Stomach (tissue), 4 donors: ENCODE data around the gene COPS9.

ENCODE experiments used
- EP300 ChIP-seq: sonication (generic); formaldehyde crosslinking; IDR thresholded peaks from one replicate; pipeline ENCODE4 v1.6.1; 2017; ENCODE audit warnings: antibody characterized with exemption
- POLR2A ChIP-seq, 4 donors: fragments of 450-650 bp; IDR thresholded peaks; one replicate each; pipeline ENCODE4 v1.6.1; 2016; ENCODE audit warnings: antibody characterized with exemption in 4 of 4, control low read depth in 2 of 4, mild to moderate bottlenecking in 1 of 4, moderate library complexity in 1 of 4
- TF ChIP-seq, protein P1 (sequence below), 7 experiments: fragments of 450-650 bp in 4 of 7; fragments of 200-600 bp in 3 of 7; sonication (generic) in 3 of 7; IDR thresholded peaks; one replicate each; pipeline ENCODE4 v1.5.1; 2016 to 2019; ENCODE audit warnings: antibody characterized with exemption in 7 of 7, control low read depth in 2 of 7, mild to moderate bottlenecking in 1 of 7

DNA sequence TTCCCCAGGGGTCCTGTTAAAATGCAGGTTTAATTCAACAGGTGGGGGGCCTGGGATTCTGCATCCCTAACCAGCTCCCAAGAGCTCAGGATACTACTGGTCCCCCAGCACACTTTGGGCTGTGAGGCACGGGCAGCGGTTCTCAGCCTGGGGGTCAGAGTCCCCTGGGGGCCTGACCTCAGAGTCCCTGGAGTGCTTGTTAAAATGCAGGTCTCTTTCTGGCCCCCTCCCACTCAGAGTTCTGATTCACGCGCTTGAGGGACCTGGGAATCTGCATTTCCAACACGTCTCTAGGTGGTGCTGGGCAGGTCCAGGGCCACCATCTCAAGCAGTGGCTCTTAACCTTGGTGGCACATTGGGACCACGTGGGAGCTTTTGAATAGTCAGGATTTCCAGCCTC is 7.2 kb upstream of the COPS9 start:
- TF ChIP-seq, protein P1, sequence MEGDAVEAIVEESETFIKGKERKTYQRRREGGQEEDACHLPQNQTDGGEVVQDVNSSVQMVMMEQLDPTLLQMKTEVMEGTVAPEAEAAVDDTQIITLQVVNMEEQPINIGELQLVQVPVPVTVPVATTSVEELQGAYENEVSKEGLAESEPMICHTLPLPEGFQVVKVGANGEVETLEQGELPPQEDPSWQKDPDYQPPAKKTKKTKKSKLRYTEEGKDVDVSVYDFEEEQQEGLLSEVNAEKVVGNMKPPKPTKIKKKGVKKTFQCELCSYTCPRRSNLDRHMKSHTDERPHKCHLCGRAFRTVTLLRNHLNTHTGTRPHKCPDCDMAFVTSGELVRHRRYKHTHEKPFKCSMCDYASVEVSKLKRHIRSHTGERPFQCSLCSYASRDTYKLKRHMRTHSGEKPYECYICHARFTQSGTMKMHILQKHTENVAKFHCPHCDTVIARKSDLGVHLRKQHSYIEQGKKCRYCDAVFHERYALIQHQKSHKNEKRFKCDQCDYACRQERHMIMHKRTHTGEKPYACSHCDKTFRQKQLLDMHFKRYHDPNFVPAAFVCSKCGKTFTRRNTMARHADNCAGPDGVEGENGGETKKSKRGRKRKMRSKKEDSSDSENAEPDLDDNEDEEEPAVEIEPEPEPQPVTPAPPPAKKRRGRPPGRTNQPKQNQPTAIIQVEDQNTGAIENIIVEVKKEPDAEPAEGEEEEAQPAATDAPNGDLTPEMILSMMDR (IDR thresholded peaks at IDR 0.05), result no peak
- no peak for TF ChIP-seq POLR2A (IDR thresholded peaks at IDR 0.05)
- no peak for TF ChIP-seq EP300
